GM19438 (cell line): ENCODE results near the gene IL16.
"Not testable (repeated sequence)": the region's sequence is repeated elsewhere in the genome, so short reads cannot be mapped to it uniquely, and the experiment has no call there.

Experiments
- ATAC-seq: cut with Tn5 transposase; IDR thresholded peaks from one replicate; pipeline ENCODE4 v1.9.1; 2021; ENCODE audit warnings: low read depth; ENCODE audit not compliant: unreplicated experiment

IL16 gene

GRCh38 chr15:81196576-81197254, at the start of gene IL16:
TSS of gene IL16 (plus strand) at chr15:81196879. CDS start at chr15:81225400, 28,521 bp downstream.
- ATAC-seq, result no peak

GRCh38 chr15:81151389-81151788, 45.3 kb upstream of the IL16 start:
- no peak for ATAC-seq

DNA sequence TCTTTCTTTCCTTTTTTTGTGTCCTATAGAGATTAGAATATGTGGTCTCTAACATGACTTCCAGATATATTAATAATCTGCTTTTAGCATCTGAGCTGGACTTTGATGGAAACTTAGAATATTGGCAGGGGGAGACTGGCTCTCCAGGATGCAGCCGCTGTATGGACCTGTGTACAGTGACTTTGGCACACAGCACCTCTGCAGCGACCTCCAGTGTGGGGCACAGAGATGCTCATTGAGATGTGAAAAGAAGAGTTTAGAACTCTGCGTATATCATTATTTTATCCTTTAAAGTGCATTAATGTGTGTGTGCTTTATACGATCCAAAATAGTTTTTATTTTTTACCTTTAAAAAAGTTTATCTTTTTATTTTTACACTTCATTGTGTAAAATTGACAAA, 44.3 kb upstream of the IL16 start:
- no peak for ATAC-seq

DNA sequence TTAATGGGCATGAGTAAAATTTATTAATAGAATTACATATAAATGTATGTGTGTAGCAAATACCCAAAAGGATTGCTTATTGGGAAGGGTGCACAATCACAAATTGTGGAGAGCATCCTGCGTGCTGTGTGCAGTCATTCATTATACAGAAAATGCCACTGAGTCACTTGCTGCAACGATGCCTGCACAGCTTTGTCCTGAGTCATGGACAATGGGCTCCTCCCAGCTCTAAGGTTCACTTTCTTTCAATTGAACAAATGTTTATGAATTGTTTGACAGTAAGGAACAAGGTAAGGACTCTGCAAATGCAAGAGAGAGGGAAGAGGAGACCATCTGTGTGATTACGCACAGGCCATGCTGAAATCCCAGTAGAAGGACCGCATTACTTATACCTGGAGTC, 43.9 kb upstream of the IL16 start:
- no peak for ATAC-seq

DNA sequence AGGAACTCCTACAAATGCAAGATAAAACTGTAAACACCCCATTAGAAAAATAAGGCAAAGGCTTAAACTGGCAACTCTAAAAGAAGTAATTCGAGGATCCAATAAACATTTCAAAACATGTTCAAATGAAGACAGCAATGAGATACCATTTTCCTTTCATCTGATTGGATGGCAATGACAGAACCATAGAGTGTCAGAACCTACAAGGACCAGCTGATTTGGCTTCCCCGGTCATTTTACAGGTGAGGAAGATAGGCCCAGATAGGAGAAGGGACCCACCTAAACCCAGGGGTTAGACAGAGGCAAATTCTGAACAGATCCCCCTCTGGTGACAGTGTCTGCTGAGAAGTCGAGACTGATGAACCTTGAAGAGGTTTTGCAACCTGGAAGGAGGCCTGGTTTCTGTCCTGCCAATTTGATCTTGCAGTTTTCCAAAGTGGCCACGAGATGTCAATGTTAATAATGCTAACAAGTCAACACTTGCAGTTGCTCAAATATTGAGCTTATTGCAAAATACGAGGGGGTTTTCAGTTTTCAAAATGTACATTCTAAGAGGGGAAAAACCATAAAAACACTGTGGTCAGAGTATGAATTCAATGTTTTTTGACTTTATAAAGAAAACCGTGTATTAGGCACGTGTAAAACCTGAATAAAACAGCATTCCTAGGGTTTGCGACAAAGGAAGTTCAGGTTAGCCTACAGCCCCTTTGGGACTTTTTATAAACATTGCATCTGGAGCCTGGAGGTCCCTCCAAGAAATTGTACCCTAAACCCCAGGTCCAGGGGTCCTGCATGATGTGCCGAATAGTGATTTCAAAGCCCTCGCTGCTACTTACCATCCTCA, 41.1 kb upstream of the IL16 start:
- ATAC-seq, result no peak

- no peak for ATAC-seq
These were observed 40.4 kb upstream of the IL16 start for GRCh38 chr15:81156324-81156723.

GRCh38 chr15:81157195-81157938, 39.3 kb upstream of the IL16 start:
- no peak for ATAC-seq

GRCh38 chr15:81157939-81158223, 38.8 kb upstream of the IL16 start:
- no peak for ATAC-seq

- ATAC-seq, result not testable (repeated sequence)
These were observed 38.1 kb upstream of the IL16 start for GRCh38 chr15:81158561-81158960.

GRCh38 chr15:81160312-81161159, 36.1 kb upstream of the IL16 start:
- ATAC-seq, result no peak

GRCh38 chr15:81161160-81161673, 35.5 kb upstream of the IL16 start:
- no peak for ATAC-seq

DNA sequence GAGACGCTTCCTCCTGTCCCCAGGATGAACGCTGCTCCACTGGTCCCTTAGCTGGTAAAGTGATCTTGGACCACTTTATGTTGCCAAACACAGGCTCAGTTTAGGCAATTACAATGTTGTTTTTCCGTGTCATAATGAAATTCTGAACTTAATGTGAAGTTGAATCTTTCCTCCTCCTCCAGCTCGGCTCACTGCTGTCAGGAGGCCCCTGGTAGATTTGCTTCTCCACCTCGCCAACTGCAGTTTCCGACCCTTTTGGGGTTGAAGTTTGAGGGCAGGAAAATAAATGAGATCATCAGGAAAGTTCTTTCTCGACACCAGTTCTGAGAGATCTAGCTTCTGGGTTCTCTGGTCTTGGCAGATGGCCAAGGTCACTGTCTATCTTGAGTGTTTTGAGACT, 34.8 kb upstream of the IL16 start:
- ATAC-seq, result no peak

DNA sequence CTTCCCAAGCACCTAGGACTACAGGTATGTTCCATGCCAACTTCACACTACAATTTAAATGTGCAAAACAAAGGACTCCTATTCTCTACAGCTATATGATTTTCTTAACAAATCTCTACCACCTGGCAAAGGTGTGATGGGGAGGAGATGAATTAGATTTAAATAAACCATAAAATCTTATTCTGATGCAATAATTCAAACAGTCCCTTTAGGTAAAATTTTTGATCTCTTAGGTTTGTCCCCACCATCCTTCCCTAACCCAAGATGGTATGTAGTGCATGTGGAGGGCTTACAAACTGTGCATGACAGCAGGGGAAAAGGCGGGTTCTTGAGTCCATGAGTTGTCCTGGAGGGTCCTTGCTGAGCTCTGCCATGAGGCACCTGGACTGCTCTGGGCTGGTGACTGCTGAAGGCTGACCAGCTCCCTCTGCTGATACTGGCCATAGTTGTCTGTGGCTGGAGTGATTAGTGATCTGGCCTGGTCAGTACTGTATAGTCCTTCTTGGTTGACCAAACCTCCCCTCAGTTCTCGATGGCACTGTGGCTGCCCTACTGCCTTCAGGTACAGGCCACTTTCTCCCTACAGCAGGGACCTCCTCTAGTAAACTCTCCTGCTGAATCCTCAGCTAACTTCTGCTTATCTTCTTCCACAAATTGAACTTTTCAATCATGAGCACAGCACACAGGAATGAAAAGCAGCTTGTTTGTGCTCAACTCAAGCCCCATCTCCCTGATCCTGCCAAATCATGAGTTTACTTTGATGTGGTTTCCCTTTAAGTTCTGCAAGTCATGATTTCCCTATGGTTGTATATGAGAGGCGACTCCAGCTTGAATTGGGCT, 32.5 kb upstream of the IL16 start:
- no peak for ATAC-seq

GRCh38 chr15:81165535-81165934, 31.1 kb upstream of the IL16 start:
- ATAC-seq, result no peak

DNA sequence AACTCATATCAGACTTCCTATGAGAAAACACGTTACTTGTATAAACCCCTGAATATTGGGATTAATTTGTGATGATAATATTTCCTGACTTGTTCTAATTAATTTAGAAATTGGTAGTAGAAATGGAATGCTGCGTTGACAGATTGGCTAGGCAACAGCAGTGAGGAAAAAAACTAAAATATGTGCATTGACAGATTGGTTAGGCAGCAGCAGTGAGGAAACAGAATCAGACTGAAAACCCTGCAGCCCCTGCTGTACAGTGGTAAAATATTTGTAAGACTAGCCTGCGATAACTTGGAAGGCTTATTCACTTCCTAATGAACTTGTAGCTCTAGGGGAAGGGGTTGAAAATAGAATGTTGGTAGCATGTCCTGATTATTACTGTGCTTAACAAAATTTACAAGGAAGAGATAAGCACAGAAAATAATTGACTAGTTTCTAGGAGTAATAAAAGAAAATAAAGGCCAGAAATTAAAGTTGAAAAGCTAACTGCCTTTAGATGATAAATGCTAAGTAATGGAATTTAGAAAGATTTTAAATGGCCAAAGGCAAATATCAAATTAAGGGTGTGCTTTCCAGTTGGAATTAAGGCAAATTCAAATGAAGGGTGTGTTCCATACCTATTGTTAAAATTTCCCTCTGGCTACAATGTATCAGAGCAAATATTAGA, 29.9 kb upstream of the IL16 start:
- no peak for ATAC-seq

DNA sequence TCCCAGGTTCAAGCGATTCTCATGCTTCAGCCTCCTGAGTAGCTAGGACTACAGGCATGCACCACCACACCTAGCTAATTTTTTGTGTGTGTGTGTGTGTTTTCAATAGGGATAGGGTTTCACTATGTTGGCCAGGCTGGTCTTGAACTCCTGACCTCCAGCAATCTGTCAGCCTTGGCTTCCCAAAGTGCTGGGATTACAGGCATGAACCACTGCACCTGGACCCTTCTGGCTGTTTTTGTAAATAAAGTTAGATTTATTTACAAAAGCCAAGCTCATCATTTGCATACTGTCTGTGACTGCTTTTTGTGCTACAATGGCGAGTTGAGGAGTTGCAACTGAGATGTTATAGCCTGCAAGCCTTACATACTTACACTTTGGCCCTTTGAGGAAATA, 28.6 kb upstream of the IL16 start:
- ATAC-seq, result no peak

DNA sequence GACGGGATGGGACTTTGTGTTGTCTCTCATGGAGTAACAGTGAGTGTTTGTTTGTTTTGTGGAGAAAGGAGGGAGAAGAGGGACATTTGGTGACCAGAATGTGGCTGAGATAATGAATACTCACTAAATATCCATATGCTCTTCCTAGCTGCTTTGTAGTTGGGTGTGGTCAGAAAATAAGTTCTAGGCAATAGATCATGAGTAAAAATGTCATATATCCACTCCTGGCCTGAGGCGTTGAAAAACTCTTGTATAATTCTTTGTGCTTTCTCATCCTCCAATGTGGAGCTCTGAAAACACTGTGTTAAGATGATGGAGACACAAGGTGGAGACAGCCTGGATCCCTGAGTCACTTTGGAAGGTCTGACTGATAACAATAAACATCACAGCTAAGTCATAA, 28.0 kb upstream of the IL16 start:
- ATAC-seq, result no peak

DNA sequence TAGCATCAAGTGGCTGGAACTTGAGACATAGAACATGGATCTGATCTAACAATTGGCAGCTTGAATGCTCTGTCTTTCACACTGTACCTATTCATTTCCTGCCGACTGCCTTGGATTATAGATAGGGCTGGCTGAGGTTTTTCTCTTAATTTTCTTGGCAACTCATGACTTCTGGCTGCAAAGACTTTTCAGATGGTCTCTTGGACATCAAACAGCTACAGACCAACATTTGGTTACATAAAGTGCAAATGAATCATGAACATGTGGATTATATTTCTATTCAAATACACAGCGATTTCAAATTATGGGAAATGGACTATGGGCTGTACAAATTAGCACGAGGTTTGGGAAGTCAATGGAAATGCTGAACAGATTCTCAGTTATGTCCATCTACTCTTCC, 26.2 kb upstream of the IL16 start:
- no peak for ATAC-seq

DNA sequence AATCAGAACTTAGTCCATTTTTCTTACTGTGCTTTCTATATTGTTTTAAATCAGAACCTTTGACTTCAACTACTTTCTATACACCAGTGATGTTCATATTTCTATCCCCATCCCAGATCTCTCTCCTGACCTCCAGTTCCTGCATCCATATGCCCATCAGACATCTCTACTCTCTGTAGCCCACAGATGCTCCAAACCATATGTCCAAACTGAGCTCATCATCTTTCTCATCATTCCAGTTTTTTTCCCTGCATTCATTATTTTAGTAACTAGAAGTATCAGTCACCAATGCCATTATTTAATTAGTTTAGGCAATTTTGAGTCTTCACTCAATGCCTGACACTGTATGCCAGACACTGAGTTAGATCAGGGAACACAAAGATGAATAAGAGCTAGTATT, 25.4 kb upstream of the IL16 start:
- ATAC-seq, result no peak
